Ishikawa (cell line): ENCODE results near the gene SPATC1L.

Source experiments
- CEBPB ChIP-seq: IDR thresholded peaks from 2 replicates; pipeline ENCODE4 v1.6.1; 2012
- CREB1 ChIP-seq: IDR thresholded peaks from 2 replicates; pipeline ENCODE4 v1.6.1; 2012; ENCODE audit warnings: low read depth
- EGR1 ChIP-seq: IDR thresholded peaks from 2 replicates; pipeline ENCODE4 v1.6.1; 2012
- EP300 ChIP-seq: IDR thresholded peaks from 2 replicates; pipeline ENCODE4 v1.6.1; 2012; ENCODE audit warnings: borderline replicate concordance
- FOXM1 ChIP-seq: IDR thresholded peaks from 2 replicates; pipeline ENCODE4 v1.6.1; 2012; ENCODE audit warnings: low read depth, borderline replicate concordance
- NFIC ChIP-seq: IDR thresholded peaks from 2 replicates; pipeline ENCODE4 v1.6.1; 2012
- RAD21 ChIP-seq: IDR thresholded peaks from 2 replicates; pipeline ENCODE4 v1.6.1; 2012; ENCODE audit warnings: low read depth
- REST ChIP-seq: IDR thresholded peaks from 2 replicates; pipeline ENCODE4 v1.6.1; 2012; ENCODE audit warnings: low read depth, mild to moderate bottlenecking
- TAF1 ChIP-seq: IDR thresholded peaks from 2 replicates; pipeline ENCODE4 v1.6.1; 2012; ENCODE audit warnings: low read depth, mild to moderate bottlenecking
- TCF12 ChIP-seq: IDR thresholded peaks from 2 replicates; pipeline ENCODE4 v1.6.1; 2012; ENCODE audit warnings: low read depth
- TEAD4 ChIP-seq: IDR thresholded peaks from 2 replicates; pipeline ENCODE4 v1.6.1; 2012
- USF1 ChIP-seq: IDR thresholded peaks from 2 replicates; pipeline ENCODE4 v1.6.1; 2012
- YY1 ChIP-seq: IDR thresholded peaks from 2 replicates; pipeline ENCODE4 v1.6.1; 2012; ENCODE audit warnings: low read depth
- ZBTB7A ChIP-seq: IDR thresholded peaks from 2 replicates; pipeline ENCODE4 v1.6.1; 2012; ENCODE audit warnings: low read depth
- TF ChIP-seq, protein P1 (sequence below): IDR thresholded peaks from 2 replicates; pipeline ENCODE4 v1.6.1; 2012

The SPATC1L gene

GRCh38 chr21:46221664-46222435 is 37.6 kb upstream of the SPATC1L start:
- TF ChIP-seq TAF1 (no peak), RAD21 (no peak), EP300 (no peak), TCF12 (no peak), TEAD4 (no peak), ZBTB7A (no peak), YY1 (no peak), FOXM1 (no peak), CEBPB (no peak), USF1 (no peak), EGR1 (no peak)

DNA sequence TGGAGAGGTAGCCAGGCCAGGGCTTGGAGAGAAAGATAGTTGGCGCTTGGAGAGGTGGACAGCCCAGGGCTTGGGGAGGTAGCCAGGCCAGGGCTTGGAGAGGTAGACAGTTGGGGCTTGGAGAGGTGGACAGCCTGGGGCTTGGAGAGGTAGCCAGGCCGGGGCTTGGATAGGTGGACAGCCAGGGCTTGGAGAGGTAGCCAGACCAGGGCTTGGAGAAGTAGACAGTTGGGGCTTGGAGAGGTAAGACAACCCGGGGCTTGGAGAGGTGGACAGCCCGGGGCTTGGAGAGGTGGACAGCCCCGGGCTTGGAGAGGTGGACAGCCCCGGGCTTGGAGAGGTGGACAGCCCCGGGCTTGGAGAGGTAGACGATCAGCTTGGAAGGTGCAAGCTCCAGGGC is 36.6 kb upstream of the SPATC1L start:
- TF ChIP-seq CREB1 (no peak), RAD21 (no peak), TAF1 (no peak), ZBTB7A (no peak), YY1 (no peak), REST (no peak)

- TF ChIP-seq YY1 (no peak), CREB1 (no peak), USF1 (no peak), NFIC (no peak), TAF1 (no peak), EGR1 (no peak), TEAD4 (no peak), CEBPB (no peak), FOXM1 (no peak), REST (no peak)
Measured at GRCh38 chr21:46220275-46220810, 36.1 kb upstream of the SPATC1L start.

DNA sequence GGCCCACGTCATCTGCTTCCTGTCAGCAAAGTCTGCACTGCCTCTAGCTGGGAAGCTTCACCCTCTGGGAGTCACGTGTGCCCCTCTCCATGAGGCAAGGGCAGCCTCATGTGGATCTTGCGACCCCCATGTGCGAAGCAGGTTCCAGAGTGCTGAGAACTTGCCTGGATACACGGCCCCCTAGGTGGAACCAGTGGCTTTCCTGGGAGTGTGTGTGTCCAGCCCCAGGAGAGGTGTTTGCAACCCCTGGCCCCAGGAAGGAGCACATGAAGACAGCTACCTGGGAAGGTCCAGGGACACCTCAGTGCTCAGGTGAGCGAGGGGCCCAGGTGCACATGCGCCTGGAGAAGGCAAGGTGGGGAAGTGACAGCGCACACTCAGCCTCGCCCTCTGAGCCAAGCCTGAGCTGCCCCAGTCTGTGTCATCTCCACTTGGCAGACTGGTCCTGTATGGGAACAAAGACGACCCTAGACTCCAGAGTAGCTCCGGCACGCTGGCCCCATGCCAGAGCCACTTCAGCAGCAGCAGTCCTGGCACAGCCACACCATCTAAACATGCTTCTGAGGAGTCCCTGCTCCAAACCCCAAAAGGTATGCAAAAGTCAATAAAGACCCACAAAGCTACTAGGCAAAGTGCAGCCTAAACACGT is 35.5 kb upstream of the SPATC1L start:
- no peak for TF ChIP-seq TAF1
- TF ChIP-seq TCF12: no peak
- no peak for TF ChIP-seq RAD21
- no peak for TF ChIP-seq YY1
- TF ChIP-seq CEBPB: no peak
- TF ChIP-seq EP300: no peak
- no peak for TF ChIP-seq EGR1
- no peak for TF ChIP-seq CREB1
- TF ChIP-seq TEAD4: no peak

DNA sequence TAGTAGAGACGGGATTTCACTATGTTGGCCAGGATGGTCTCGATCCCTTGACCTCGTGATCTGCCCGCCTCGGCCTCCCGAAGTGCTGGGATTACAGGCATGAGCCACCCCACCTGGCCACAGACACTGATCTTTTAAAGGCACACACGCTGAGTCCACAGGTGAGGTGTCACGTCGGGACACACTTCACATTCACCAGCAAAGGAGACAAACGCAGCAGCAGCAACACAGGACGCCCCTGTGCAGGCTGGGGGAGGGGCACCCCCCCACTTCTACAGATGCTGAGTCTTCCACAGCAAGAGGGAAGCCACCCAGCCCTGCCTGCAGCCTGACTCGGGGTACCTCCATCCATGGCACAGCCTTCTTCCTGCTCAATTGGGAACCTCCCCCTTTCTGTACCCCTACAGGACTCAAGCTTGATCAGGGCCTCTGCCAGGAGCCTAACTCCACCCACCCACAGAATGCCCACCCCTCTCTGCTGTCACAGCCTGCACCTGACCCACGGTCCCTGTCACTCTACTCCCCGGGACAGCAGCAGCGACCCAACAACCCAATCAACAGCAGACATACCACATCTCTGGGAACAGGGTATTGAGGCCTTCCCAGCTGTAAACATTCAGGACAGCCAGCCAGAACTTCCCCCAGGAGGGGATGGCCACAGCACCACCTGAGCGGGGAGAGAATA is 34.8 kb upstream of the SPATC1L start:
- TF ChIP-seq TAF1 (no peak), TCF12 (no peak), EP300 (no peak), EGR1 (no peak), TEAD4 (no peak)
- TF ChIP-seq, protein P1, sequence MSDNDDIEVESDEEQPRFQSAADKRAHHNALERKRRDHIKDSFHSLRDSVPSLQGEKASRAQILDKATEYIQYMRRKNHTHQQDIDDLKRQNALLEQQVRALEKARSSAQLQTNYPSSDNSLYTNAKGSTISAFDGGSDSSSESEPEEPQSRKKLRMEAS: no peak

- no peak for TF ChIP-seq NFIC
- TF ChIP-seq REST: no peak
- no peak for TF ChIP-seq FOXM1
- TF ChIP-seq YY1: no peak
- TF ChIP-seq EGR1: no peak
Measured at GRCh38 chr21:46217511-46218196, 33.4 kb upstream of the SPATC1L start.
